G401 (cell line): ENCODE data around the gene CAPN9. TPM values are rescaled to one million over a fixed set of nuclear protein-coding genes. Genes with fewer than 3 reads are reported as not detected.

Experiments
- DNase-seq: peaks from one replicate; pipeline ENCODE4 v3.0.0-alpha.2; 2015; ENCODE audit warnings: low spot score
- in situ Hi-C: cut with HindIII; loops from 2 replicates; pipeline ENCODE4 v1.10.0; 2016; ENCODE audit warnings: low sequenced_read_pairs, mixed read lengths
- total RNA-seq: library from RNA; depleted of rRNA; stranded (reverse); fragments of >200 nt; shearing (Covaris generic); gene quantifications from 2 replicates; pipeline ENCODE4 v1.2.3, GENCODE V29; 2014

Gene CAPN9
- total RNA-seq, 1 experiment from 2014 or later: 0.20 TPM

- in situ Hi-C loops: no loop called here
- DNase-seq: no peak
Measured at GRCh38 chr1:230809256-230809990, 62.2 kb downstream of the CAPN9 start.

GRCh38 chr1:230812568-230812967, 65.4 kb downstream of the CAPN9 start:
- in situ Hi-C loops: no loop called here
- DNase-seq: no peak

- no peak for DNase-seq
- in situ Hi-C loops: no loop called here
Measured at GRCh38 chr1:230814949-230815692, 67.9 kb downstream of the CAPN9 start.

- no peak for DNase-seq
- in situ Hi-C loops: no loop called here
Measured at GRCh38 chr1:230816018-230816417, 68.8 kb downstream of the CAPN9 start.

- no peak for DNase-seq
- in situ Hi-C loops: no loop called here
Measured at GRCh38 chr1:230818367-230818766, 71.2 kb downstream of the CAPN9 start.

- in situ Hi-C loops: no loop called here
- DNase-seq: no peak
Measured at GRCh38 chr1:230818901-230819300, 71.7 kb downstream of the CAPN9 start.

- in situ Hi-C loops: no loop called here
- DNase-seq: no peak
Measured at GRCh38 chr1:230819976-230820375, 72.8 kb downstream of the CAPN9 start.

GRCh38 chr1:230820568-230820967, 73.4 kb downstream of the CAPN9 start:
- in situ Hi-C loops: no loop called here
- DNase-seq: no peak

GRCh38 chr1:230821346-230821745, 74.2 kb downstream of the CAPN9 start:
- in situ Hi-C loops: no loop called here
- DNase-seq: no peak

- no peak for DNase-seq
- in situ Hi-C loops: no loop called here
Measured at GRCh38 chr1:230822092-230822581, 74.9 kb downstream of the CAPN9 start.

GRCh38 chr1:230823426-230823825, 76.2 kb downstream of the CAPN9 start:
- no peak for DNase-seq
- in situ Hi-C loops: no loop called here

- DNase-seq: no peak
- in situ Hi-C loops: no loop called here
Measured at GRCh38 chr1:230823931-230824381, 76.8 kb downstream of the CAPN9 start.

GRCh38 chr1:230824551-230824918, 77.3 kb downstream of the CAPN9 start:
- DNase-seq: no peak
- in situ Hi-C loops: no loop called here

- no peak for DNase-seq
- in situ Hi-C loops: no loop called here
Measured at GRCh38 chr1:230824919-230825721, 77.9 kb downstream of the CAPN9 start.

GRCh38 chr1:230825761-230826160, 78.6 kb downstream of the CAPN9 start:
- no peak for DNase-seq
- in situ Hi-C loops: no loop called here

GRCh38 chr1:230826166-230826875, 79.1 kb downstream of the CAPN9 start:
- in situ Hi-C loops: no loop called here
- no peak for DNase-seq

- no peak for DNase-seq
- in situ Hi-C loops: no loop called here
Measured at GRCh38 chr1:230827081-230827681, 80.0 kb downstream of the CAPN9 start.

GRCh38 chr1:230827801-230828200, 80.6 kb downstream of the CAPN9 start:
- in situ Hi-C loops: no loop called here
- no peak for DNase-seq

GRCh38 chr1:230828421-230828820, 81.2 kb downstream of the CAPN9 start:
- in situ Hi-C loops: no loop called here
- no peak for DNase-seq
